ENCODE measurements around the gene ANKH.
"Not testable (repeated sequence)": the region's sequence is repeated elsewhere in the genome, so short reads cannot be mapped to it uniquely, and the experiment has no call there.

The ANKH gene

GRCh38 chr5:14871214-14872069 lies at the start of gene ANKH:
ANKH (minus strand) TSS chr5:14871778; CDS start chr5:14871447, 331 bp downstream.
- DNase-seq, result peak; percentile 89

- no peak for DNase-seq
Measured at GRCh38 chr5:14920121-14920520, 48.5 kb upstream of the ANKH start.

DNA sequence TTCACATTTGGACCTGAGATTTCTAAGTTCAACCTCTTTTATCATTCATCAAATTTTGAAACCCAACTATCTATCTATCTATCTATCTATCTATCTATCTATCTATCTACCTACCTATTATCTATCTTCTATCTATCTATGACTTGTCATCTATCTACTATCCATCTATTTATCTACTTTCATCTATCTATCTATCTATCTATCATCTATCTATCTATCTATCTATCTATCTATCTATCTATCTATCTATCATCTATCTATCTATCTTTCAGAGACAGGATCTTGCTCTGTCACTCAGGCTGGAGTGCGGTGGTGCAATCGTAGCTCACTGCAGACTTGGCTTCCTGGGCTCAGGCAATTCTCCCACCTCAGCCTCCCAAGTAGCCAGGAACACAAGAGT lies 47.5 kb upstream of the ANKH start:
- not testable (repeated sequence) for DNase-seq

- peak; percentile 56 for DNase-seq
Measured at GRCh38 chr5:14917719-14918118, 46.1 kb upstream of the ANKH start.

- peak; percentile 20 for DNase-seq
Measured at GRCh38 chr5:14915291-14915952, 43.8 kb upstream of the ANKH start.

GRCh38 chr5:14914623-14915260 lies 43.2 kb upstream of the ANKH start:
- no peak for DNase-seq

DNA sequence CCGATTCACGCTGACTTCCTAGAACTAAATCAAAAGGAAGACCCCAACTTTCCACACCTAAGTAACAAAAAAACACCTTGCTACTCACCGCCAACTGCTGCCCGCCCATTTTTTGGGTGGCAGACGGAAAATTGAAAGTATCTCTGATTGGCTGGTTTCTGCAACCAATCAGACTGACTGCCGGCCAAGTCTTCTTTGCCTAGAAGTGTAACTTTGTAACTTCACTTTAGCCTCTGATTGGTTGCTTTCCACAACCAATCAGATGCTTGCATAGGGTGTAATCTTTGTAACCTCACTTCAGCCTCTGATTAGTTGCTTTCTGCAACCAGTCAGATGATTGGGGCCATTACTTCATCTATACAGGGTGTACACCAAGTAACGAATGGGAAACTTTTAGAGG lies 42.6 kb upstream of the ANKH start:
- no peak for DNase-seq

- DNase-seq, result no peak
Measured at GRCh38 chr5:14913096-14913495, 41.5 kb upstream of the ANKH start.

DNA sequence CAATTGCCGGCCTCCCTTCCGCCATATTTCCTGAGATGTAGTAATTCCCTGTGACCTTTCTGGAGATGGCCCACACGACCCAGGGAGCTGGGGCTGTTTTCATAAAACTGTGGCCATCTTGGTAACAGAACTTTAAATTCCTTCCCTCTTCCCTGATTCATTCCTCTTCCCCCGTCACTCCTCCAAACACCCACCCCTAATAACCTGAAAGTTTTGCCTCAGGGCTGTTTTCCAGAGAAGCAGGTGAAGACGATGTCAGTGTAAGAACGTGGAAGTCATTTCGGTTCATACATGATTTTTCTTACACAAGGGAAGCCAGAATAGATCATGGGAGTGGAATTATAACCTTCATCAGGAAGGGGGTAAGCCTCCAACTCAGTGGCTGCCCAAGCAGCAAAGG lies 40.6 kb upstream of the ANKH start:
- DNase-seq, result no peak

DNA sequence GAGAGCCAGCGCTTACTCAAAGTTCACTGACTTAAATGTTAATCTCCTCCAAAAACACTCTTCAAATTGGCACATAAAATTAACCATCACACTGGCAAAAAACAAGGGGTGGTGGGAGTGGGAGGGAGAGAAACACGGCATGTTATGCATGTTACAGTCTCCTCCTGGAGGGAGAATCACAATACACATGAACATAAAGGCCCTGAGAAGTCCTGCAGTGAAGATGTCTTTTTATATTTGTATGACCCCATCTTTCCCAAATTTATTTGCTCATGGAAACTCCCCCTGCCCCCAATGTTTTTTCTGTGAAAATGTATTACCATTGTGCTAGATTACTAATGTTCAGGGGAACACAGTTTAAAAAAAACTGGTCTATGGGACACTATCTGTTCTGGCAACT lies 37.8 kb upstream of the ANKH start:
- no peak for DNase-seq

DNA sequence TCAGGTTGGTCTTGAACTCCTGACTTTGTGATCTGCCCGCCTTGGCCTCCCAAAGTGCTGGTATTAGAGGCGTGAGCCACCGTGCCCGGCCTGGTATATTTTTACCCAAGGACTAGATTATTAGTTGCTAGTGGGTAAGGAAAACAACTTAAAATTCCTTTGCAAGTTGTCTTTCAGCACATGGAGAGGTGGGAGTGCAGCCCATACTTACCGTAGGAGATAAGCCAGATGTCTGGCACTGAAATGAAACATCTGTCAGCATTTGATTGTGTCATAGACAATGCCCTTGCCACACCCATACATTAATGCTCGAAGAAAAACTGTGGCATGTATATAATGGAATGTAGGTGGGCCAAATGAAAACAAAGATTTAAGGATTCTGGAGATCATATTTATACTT lies 36.6 kb upstream of the ANKH start:
- no peak for DNase-seq

GRCh38 chr5:14906628-14907027 lies 35.0 kb upstream of the ANKH start:
- DNase-seq, result no peak

GRCh38 chr5:14902826-14903560 lies 31.4 kb upstream of the ANKH start:
- DNase-seq, result no peak

- no peak for DNase-seq
Measured at GRCh38 chr5:14901462-14902051, 30.0 kb upstream of the ANKH start.

GRCh38 chr5:14900693-14901461 lies 29.3 kb upstream of the ANKH start:
- DNase-seq, result peak; percentile 56

- no peak for DNase-seq
Measured at GRCh38 chr5:14896131-14896530, 24.6 kb upstream of the ANKH start.

GRCh38 chr5:14895301-14895700 lies 23.7 kb upstream of the ANKH start:
- DNase-seq, result no peak

GRCh38 chr5:14894748-14895147 lies 23.2 kb upstream of the ANKH start:
- no peak for DNase-seq

- no peak for DNase-seq
Measured at GRCh38 chr5:14893381-14893780, 21.8 kb upstream of the ANKH start.

GRCh38 chr5:14890846-14891245 lies 19.3 kb upstream of the ANKH start:
- no peak for DNase-seq

- no peak for DNase-seq
Measured at GRCh38 chr5:14884062-14884612, 12.6 kb upstream of the ANKH start.
